Prostate gland (tissue), 2 donors: ENCODE data around the gene FARS2.

ENCODE experiments used
- POLR2A ChIP-seq: fragments of 450-650 bp; IDR thresholded peaks from one replicate; pipeline ENCODE4 v1.6.1; 2016; ENCODE audit warnings: antibody characterized with exemption, mild to moderate bottlenecking
- POLR2AphosphoS5 ChIP-seq: sonication (generic); formaldehyde crosslinking; IDR thresholded peaks from one replicate; pipeline ENCODE4 v1.6.1; 2017; ENCODE audit warnings: antibody characterized with exemption
- TF ChIP-seq, protein P1 (sequence below), 4 experiments: fragments of 200-600 bp in 2 of 4; fragments of 450-650 bp in 2 of 4; sonication (generic) in 2 of 4; IDR thresholded peaks; 1 replicate in 3 of 4; 2 replicates in 1 of 4; pipeline ENCODE4 v1.5.1; 2016 to 2019; ENCODE audit warnings: antibody characterized with exemption in 4 of 4, mild to moderate bottlenecking in 2 of 4, moderate library complexity in 2 of 4

DNA sequence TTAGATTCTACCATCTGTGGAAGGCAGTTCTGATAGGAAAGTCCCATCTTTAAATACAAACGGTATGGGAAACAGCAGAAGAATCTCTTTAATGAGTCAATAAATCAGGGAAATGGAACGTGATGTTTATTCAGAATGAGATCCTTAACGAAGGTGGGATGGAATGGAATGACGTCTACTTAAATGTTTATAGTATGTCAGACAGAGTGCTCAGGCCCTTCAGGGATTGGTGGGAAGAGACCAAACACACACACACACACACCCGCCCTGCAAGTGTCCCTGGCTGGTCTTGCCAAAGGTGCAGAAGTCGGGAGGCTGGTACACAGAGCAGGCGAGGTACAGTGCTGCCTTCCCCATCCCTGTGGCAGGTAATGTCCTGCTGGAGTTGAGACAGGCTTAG, 164.0 kb downstream of the FARS2 start:
- TF ChIP-seq, protein P1, sequence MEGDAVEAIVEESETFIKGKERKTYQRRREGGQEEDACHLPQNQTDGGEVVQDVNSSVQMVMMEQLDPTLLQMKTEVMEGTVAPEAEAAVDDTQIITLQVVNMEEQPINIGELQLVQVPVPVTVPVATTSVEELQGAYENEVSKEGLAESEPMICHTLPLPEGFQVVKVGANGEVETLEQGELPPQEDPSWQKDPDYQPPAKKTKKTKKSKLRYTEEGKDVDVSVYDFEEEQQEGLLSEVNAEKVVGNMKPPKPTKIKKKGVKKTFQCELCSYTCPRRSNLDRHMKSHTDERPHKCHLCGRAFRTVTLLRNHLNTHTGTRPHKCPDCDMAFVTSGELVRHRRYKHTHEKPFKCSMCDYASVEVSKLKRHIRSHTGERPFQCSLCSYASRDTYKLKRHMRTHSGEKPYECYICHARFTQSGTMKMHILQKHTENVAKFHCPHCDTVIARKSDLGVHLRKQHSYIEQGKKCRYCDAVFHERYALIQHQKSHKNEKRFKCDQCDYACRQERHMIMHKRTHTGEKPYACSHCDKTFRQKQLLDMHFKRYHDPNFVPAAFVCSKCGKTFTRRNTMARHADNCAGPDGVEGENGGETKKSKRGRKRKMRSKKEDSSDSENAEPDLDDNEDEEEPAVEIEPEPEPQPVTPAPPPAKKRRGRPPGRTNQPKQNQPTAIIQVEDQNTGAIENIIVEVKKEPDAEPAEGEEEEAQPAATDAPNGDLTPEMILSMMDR (IDR thresholded peaks at IDR 0.05) = no peak
- TF ChIP-seq POLR2AphosphoS5 (no peak), POLR2A (no peak)
